GM18861 (cell line): ENCODE measurements around the gene TSR3.

Experiments
- ATAC-seq: cut with Tn5 transposase; IDR thresholded peaks from one replicate; pipeline ENCODE4 v1.9.1; 2021; ENCODE audit not compliant: unreplicated experiment

Gene TSR3

DNA sequence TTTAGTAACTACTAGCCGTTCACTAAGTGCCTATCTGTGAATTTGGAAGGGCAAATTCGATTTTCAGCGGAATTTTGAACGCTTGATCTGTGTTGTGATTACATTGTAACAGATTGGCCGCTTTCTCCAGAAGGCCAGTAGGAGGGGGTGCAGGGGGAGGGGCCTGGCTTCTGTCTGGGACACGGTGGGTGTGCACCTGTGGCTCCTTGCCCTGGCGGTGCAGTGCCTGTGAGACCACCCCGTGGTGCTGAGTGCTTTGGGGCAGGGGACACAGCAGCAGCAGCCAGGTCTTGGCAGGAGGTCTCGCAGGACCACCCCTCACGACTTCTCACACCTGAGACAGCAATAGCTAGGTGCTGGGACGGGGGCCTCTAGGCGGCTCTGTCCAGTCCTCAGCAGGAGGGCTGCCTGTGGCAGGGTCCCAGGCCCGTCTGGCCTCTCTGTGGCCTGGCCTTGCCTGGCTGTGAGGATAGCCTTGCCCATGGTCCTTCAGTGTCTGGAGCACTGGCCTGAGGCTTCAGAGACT is 40.4 kb downstream of the TSR3 start:
- ATAC-seq: no peak

DNA sequence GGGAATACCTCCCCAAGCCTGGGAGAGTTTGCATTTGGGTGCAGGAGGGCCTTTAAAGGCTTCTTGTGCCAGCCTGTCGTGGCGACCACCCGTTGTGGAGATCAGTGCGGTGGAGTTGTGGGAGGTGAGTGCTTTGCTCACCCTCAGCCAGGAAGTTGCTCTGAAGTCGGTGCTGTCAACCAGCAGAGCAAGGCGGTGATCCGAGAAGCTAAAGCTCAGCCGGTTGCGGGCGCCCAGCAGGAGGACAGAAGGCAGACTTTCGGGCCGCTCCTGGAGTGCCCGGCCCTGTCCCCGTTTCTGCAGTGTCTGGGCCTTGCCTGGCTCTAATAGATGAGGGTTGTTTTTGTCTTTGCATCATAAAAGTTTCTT is 40.9 kb downstream of the TSR3 start:
- no peak for ATAC-seq

DNA sequence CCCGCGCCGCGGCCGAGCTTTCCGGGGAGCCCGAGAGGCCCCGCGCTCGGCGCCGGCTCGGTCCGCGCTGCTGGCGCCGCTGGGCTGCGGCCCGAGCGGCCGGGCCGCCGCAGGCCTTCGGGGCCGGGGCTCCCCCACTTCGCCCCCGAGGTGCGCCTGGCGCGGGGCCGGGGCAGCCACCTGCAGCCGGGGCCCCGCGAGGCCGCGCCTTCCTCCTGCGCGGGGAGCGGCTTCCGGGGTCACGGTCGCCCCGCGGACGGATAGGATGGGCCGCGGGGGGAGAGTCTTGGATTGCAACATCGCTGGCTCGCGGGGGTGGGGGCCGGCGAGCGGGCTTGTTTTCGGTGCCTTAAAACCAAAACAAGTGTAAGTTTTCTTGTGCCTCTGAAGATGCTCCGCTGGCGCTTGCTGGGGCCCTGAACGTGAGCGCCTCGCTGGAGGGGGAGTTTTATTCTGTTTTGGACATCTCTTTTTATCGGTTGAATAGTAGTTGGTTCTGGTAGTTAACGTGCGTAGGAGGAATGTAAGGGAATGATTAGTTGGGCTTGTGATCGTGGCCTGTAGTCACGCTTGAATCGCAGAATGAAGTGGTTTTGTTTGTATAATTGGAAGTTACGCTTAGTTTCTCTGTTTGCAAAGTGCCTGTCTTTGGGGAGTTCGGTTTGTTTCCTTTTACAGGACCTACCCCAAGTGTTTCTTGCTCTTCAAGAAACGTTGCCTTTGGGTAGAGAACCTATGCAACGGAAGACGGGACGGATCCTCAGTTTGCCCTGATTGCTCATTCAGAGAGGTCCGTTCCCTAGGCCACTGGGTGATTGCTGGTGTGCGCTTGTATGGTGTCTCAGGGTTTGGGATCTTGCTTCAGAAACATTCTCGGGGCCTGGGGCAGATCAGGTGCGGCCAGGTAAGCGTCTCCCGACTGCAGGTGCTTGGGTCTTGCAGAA is 41.5 kb downstream of the TSR3 start:
- peak; percentile 13 for ATAC-seq

DNA sequence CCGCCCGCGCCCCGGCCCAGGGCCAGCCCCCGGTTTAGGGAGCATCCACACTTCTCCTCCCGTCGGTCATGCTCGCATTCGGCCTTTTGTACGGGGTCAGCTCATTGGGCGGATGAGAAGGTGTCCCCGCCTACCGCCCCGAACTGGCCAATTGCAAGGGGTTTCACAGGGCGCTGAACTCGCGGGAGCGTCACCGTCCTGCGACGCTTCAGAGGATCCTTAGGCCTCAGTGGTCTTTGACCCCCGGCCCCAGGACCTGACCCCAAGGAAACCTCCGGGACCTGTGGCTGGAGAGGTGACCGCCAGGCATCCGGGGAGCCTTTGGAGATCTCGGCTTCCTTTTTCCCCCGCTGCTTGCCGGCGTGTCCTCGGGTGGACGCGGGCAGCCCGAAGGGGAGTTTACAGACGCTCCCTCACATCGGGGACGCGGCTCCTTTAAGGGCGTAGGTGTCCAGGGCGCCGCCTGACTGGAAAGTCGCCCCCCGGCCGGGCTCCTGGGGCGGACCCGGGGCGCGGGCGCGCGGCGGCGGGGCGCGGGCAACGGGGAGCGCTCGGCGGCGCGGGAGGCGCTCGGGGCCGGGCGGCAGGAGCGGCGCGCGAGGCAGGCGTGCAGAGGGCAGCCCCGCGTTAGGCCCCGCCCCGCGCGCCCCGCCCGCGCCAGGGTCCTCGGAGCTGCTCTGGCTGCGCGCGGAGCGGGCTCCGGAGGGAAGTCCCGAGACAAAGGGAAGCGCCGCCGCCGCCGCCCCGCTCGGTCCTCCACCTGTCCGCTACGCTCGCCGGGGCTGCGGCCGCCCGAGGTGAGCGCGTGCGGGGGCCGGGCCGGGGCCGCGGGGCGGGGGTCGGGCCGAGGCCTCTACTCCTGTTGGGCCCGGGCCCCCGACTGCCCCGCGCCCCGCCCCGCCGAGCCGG is 42.4 kb downstream of the TSR3 start, which contains the start of gene UBE2I:
UBE2I (plus strand) TSS at position 660 of the 909 bp plus-strand sequence. CDS start 4,395 bp downstream, outside the sequence.
- peak; percentile 47 for ATAC-seq

DNA sequence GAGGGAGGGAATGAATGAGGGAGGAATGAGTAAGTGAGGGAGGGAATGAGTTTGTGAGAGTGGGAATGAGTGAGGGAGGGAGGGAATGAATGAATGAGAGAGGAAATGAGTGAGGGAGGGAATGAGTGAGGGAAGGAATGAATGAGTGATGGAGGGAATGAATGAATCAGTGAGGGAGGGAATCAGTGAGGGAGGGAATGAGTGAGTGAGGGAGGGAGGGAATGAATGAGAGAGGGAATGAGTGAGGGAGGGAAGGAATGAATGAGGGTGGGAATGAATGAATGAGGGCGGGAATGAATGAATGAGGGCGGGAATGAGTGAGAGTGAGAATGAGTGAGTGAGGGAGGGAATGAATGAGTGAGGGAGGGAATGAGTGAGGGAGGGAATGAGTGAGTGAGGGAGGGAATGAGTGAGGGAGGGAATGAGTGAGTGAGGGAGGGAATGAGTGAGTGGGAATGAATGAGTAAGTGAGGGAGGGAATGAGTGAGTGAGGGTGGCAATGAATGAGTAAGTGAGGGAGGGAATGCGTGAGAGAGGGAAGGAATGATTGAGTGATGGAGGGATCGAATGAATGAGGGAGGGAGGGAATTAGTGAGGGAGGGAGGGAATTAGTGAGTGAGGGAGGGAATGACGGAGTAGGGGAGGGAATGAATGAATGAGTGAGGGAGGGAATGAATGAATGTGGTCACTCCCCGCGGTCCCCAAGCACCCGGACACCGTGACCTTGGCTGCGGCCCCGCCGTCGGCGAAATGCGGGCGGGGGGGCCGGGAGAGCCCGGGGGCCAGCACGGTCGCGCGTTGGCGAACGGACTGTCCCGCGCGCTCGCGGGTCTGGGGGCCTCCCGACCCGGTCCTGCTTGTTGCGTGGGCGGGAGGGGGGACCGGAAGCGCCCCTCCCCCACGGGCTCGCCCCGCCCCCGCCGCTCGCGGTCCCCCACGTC is 43.4 kb downstream of the TSR3 start:
- ATAC-seq: peak; percentile 13

DNA sequence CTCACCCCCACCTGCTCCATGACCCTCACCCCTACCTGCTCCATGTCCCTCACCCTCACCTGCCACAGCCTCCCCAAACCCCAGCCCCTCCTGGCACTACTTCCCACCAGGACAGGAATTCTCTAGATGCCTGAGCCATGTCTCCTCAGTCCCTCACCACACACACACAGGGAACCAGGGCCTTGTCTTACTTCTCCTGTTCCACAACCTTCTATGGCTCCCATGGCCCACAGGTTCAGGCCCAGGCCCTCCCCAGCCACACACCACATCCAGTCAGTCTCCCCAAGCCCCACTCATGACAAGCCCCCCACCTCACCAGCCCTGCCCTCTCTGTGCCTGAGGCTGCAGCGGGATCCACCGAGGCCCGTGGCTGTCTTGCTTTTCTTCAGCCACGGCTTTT is 45.3 kb downstream of the TSR3 start:
- no peak for ATAC-seq

DNA sequence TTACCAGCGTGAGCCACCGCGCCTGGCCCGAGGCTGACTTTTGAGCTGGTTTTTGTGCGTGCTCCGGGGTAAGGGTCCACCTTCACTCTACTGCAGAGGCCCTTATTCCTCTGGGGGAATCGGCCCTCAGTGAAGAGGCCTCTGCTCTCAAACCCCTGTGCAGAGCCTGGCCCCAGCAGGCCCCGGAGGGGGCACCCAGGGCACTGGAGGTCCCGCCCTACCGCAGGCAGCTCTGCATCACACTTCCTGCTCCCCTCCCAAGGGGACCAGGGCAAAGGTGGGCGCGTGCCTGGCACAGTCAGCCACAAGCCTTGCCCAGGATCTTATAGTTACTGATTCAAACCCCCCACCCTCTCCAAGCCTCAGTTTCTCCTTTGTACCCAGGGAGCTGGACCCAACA is 45.9 kb downstream of the TSR3 start:
- no peak for ATAC-seq

DNA sequence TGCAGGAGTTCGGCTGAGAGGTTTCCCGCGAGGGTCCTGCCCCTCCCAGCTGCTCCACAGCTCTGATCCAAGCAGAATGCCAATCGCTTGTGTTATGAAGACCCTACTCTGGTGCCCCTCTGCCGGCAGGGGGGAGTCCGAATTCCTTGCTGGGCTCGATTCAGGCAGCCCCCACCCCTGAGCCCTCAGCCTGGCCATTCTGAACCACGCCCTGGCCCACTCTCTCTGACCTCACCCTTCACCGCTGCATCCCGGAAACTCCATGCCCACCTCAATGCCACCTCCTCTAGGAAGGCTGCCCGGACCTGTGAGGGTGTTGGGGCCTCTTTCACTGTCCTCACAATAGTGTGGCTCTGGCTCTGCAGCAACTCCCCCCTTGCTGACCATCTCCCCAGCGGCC is 50.1 kb downstream of the TSR3 start:
- no peak for ATAC-seq

DNA sequence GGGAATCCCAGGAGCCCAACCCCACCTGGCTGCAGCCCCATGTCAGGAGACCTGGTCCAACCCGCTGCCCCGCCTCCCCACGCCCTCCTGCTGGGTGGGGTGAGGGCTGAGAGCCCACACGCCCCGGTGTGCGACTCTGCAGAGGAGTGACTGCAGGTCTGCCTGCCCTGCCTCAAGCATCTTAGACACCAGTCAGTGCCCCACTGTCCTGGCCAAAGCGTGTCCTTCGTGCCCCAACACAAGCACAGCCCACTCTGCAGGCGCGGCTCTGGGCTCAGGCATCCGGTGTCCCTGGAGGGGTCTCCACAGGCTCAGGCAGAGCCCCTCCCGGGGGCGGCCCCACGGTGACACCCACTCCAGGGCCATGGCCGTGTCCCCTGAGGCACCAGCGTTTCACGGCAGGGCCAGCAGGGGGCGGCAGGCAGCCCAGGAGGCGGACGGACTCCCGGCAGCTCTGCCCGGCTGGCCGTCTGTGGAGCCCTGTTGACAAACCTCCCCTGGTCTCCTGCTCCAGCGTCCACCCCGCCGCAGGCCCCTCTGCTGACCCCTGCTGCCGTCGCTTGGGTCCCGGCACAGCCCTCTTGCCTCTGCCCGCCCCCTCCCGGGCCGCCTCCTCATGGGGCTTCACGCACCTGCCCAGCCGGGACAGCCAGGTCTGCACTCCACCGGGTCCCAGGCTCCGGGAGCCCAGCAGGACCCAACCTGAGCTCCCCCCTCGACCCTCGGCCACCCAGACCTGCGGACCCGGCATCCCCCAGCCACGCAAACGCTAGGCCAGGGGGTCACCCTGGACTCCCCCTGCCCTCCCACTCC is 50.8 kb downstream of the TSR3 start:
- no peak for ATAC-seq

DNA sequence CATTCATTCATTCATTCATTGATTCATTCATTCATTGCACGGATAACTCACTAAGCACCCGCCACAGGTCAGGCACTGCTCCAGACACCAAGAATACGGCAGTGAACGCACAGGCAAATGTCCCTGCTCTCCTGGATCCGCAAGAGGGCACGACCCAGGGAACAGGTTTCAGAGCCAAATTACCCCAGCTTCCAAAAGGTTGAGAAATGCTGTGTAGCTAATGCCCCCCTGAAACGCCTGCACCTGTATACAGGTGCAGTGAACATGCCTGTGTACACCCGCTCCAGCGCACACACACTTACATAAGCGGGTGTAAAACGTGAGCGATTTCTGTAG is 51.8 kb downstream of the TSR3 start:
- ATAC-seq: no peak
